ENCODE data around the gene CD93.

The CD93 gene

GRCh38 chr20:23099791-23100719 lies 13.9 kb upstream of the CD93 start:
- no peak for FAIRE-seq

GRCh38 chr20:23097636-23098580 lies 11.8 kb upstream of the CD93 start:
- FAIRE-seq, result no peak

GRCh38 chr20:23096986-23097520 lies 10.9 kb upstream of the CD93 start:
- no peak for FAIRE-seq

- FAIRE-seq, result no peak
Measured at GRCh38 chr20:23096097-23096496, 10.0 kb upstream of the CD93 start.

- FAIRE-seq, result no peak
Measured at GRCh38 chr20:23095499-23095898, 9.4 kb upstream of the CD93 start.

GRCh38 chr20:23094927-23095326 lies 8.8 kb upstream of the CD93 start:
- FAIRE-seq, result no peak

- FAIRE-seq, result no peak
Measured at GRCh38 chr20:23094213-23094896, 8.2 kb upstream of the CD93 start.

- no peak for FAIRE-seq
Measured at GRCh38 chr20:23093613-23094012, 7.5 kb upstream of the CD93 start.

GRCh38 chr20:23092861-23093495 lies 6.9 kb upstream of the CD93 start:
- no peak for FAIRE-seq

GRCh38 chr20:23092384-23092756 lies 6.2 kb upstream of the CD93 start:
- no peak for FAIRE-seq

- no peak for FAIRE-seq
Measured at GRCh38 chr20:23091721-23092383, 5.7 kb upstream of the CD93 start.

GRCh38 chr20:23090878-23091277 lies 4.8 kb upstream of the CD93 start:
- FAIRE-seq, result no peak

- FAIRE-seq, result no peak
Measured at GRCh38 chr20:23090147-23090546, 4.0 kb upstream of the CD93 start.

GRCh38 chr20:23088866-23089265 lies 2.7 kb upstream of the CD93 start:
- FAIRE-seq, result no peak

GRCh38 chr20:23087587-23088251 lies 1.6 kb upstream of the CD93 start:
- no peak for FAIRE-seq

GRCh38 chr20:23086931-23087411 lies 847 bp upstream of the CD93 start:
- no peak for FAIRE-seq

GRCh38 chr20:23085436-23086055 lies 578 bp downstream of the CD93 start:
- FAIRE-seq, result no peak

GRCh38 chr20:23084845-23085365 lies 1.2 kb downstream of the CD93 start:
- no peak for FAIRE-seq

- no peak for FAIRE-seq
Measured at GRCh38 chr20:23084282-23084844, 1.8 kb downstream of the CD93 start.
